ENCODE measurements around the gene SALL1. TPM values are rescaled to one million over a fixed set of nuclear protein-coding genes. Genes with fewer than 3 reads are reported as not detected.

The SALL1 gene
- total RNA-seq, 1 experiment from 2014 or later, result 101 TPM

GRCh38 chr16:51155199-51155607 is 4.1 kb upstream of the SALL1 start:
- no peaks in the 10 kb centered on the region for H4K20me1 ChIP-seq (ENCODE audit: control insufficient read depth, insufficient read depth, insufficient read length)
- H3K4me3 Mint-ChIP-seq, result peak overlapping the region; percentile 78 to 87
- H4K8ac ChIP-seq (replicated peaks; ENCODE audit: insufficient read length, low read depth, low read length), result no peak overlapping the region
- H3K9me3 ChIP-seq (ENCODE audit: control insufficient read depth, low read depth, low read length), result no peaks in the 10 kb centered on the region
- no peak overlapping the region for H4K91ac ChIP-seq (ENCODE audit: insufficient read length, low read depth, low read length)
- H3K23ac ChIP-seq (ENCODE audit: insufficient read length, low read depth, low read length), result no peak overlapping the region
- H3K27me3 ChIP-seq (ENCODE audit: insufficient read depth, low read length), result peaks cover 28% of the 10 kb centered on the region; the same call in 1 of the 2 replicates
- no peak overlapping the region for H2BK12ac ChIP-seq (ENCODE audit: insufficient read length, low read depth, low read length)
- no peak overlapping the region for H3T11ph ChIP-seq (ENCODE audit: low read length)
- no peak overlapping the region for H2BK120ac ChIP-seq (ENCODE audit: low read depth, low read length, poor library complexity, severe bottlenecking)
- WGBS (ENCODE audit: extremely low coverage, insufficient read length, low lambda C conversion rate), result no CpG with 5 or more reads among the region's 20 CpGs
- peak overlapping the region in 2 of 3 experiments; percentile 86 to 90; a peak in 4 of 7 replicates for H3K27ac Mint-ChIP-seq
- no peak overlapping the region for H2BK15ac ChIP-seq (ENCODE audit: low read depth, low read length)
- no peak overlapping the region for H3K9ac ChIP-seq (ENCODE audit: extremely low read depth, insufficient read length, low read length)
- H3K14ac ChIP-seq (ENCODE audit: insufficient read depth, low read length), result peak overlapping the region; percentile 4; the same call in 1 of the 2 replicates
- TF ChIP-seq, protein P1, sequence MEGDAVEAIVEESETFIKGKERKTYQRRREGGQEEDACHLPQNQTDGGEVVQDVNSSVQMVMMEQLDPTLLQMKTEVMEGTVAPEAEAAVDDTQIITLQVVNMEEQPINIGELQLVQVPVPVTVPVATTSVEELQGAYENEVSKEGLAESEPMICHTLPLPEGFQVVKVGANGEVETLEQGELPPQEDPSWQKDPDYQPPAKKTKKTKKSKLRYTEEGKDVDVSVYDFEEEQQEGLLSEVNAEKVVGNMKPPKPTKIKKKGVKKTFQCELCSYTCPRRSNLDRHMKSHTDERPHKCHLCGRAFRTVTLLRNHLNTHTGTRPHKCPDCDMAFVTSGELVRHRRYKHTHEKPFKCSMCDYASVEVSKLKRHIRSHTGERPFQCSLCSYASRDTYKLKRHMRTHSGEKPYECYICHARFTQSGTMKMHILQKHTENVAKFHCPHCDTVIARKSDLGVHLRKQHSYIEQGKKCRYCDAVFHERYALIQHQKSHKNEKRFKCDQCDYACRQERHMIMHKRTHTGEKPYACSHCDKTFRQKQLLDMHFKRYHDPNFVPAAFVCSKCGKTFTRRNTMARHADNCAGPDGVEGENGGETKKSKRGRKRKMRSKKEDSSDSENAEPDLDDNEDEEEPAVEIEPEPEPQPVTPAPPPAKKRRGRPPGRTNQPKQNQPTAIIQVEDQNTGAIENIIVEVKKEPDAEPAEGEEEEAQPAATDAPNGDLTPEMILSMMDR (conservative IDR thresholded peaks at IDR 0.05), result no peak
- H3K79me2 ChIP-seq (ENCODE audit: insufficient read depth, low read length), result peaks cover 3% of the 10 kb centered on the region; the same call in 1 of the 2 replicates
- H3K4ac ChIP-seq (ENCODE audit: low read depth, low read length), result no peak overlapping the region
- no peak overlapping the region for H2AFZ ChIP-seq (ENCODE audit: low read length)
- H2BK5ac ChIP-seq (ENCODE audit: insufficient read length, low read length), result no peak overlapping the region
- H3K36me3 Mint-ChIP-seq (ENCODE audit: insufficient read depth in 1 of 3, low read depth in 3 of 3), result peaks cover 0 to under 1% (median under 1%) of the 10 kb centered on the region in 3 experiments; a peak in 4 of 7 replicates
- H3K79me1 ChIP-seq (ENCODE audit: insufficient read depth, low read depth, low read length, poor library complexity, severe bottlenecking), result no peaks in the 10 kb centered on the region
- H3K27me3 Mint-ChIP-seq (ENCODE audit: low read depth), result peaks cover 58% of the 10 kb centered on the region
- H3K18ac ChIP-seq (ENCODE audit: insufficient read length, low read depth, low read length), result no peak overlapping the region
- H3K4me1 Mint-ChIP-seq, result peaks cover 49 to 52% of the 10 kb centered on the region in 2 experiments
- peaks cover 44% of the 10 kb centered on the region for H3K23me2 ChIP-seq (ENCODE audit: insufficient read length, low read depth, low read length, poor library complexity, severe bottlenecking)
- H2AK5ac ChIP-seq (ENCODE audit: insufficient read length, low read length), result no peak overlapping the region
- peaks cover 7% of the 10 kb centered on the region; the same call in 1 of the 2 replicates for H3K4me1 ChIP-seq (ENCODE audit: insufficient read depth, low read length)
- no peak overlapping the region for H2BK20ac ChIP-seq (ENCODE audit: low read depth, low read length, poor library complexity, severe bottlenecking)
- no peak overlapping the region for H4K5ac ChIP-seq (ENCODE audit: insufficient read length, low read depth, low read length)
- H3K27ac ChIP-seq (ENCODE audit: insufficient read length, low read depth, low read length), result no peak overlapping the region
- H3K9me3 Mint-ChIP-seq, result peaks cover 0 to under 1% of the 10 kb centered on the region in 2 experiments; a peak in 2 of 5 replicates
- DNase-seq, result peak; percentile 49
- peak overlapping the region; percentile 82 for H3K4me2 ChIP-seq (ENCODE audit: insufficient read depth, insufficient read length, low read length)
- H3K56ac ChIP-seq (ENCODE audit: insufficient read length, low read depth, low read length), result no peak overlapping the region
